GM12873 (cell line): Measurements from ENCODE around the gene SLC22A1.

ENCODE experiments used
- CTCF ChIP-seq: IDR thresholded peaks from 2 replicates; pipeline ENCODE4 v1.5.1; 2012; ENCODE audit warnings: low read depth, mild to moderate bottlenecking, moderate library complexity, low read length, control low read depth; ENCODE audit not compliant: insufficient read depth; ENCODE audit errors: missing control alignments

The SLC22A1 gene

GRCh38 chr6:160170018-160170680, 48.5 kb downstream of the SLC22A1 start:
- no peak for TF ChIP-seq CTCF

- no peak for TF ChIP-seq CTCF
These were observed 51.1 kb downstream of the SLC22A1 start for GRCh38 chr6:160172704-160173103.

- TF ChIP-seq CTCF: no peak
These were observed 52.4 kb downstream of the SLC22A1 start for GRCh38 chr6:160173806-160174527.

GRCh38 chr6:160174681-160175080, 53.1 kb downstream of the SLC22A1 start:
- TF ChIP-seq CTCF: no peak

- no peak for TF ChIP-seq CTCF
These were observed 55.6 kb downstream of the SLC22A1 start for GRCh38 chr6:160177220-160177619.

GRCh38 chr6:160178271-160178670, 56.7 kb downstream of the SLC22A1 start:
- no peak for TF ChIP-seq CTCF

- no peak for TF ChIP-seq CTCF
These were observed 59.1 kb downstream of the SLC22A1 start for GRCh38 chr6:160180706-160181105.
